ENCODE measurements around the gene GOLM1. TPM values are rescaled to one million over a fixed set of nuclear protein-coding genes. Genes with fewer than 3 reads are reported as not detected.

GOLM1 gene
- total and polyA plus RNA-seq, 9 donors = 17.5 to 76.7 (median 36.4) TPM

DNA sequence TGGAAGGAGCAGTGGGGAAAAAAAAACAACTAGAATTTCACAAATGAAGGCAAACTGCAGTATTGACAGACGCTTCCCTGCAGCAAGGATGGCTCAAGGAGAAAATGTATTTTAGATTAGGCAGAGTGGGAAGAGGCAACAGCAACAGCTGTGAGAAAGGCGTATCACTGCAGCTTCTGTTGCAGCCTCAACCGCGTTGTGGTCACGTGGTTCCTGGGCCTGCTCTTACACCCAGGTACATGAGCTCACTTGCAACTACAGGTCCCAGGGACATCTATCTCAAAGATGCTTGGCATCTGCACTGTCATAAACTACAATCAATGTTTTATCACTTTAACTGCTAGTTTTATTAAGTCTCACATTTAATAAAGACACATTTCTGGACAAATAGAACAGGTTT lies 36.0 kb upstream of the GOLM1 start:
- WGBS, 3 donors = 13 to 44% (median 21%) methylated on average over 5 of the region's 5 CpGs
- intact Hi-C loops (cut with DNase I) = no loop called here

DNA sequence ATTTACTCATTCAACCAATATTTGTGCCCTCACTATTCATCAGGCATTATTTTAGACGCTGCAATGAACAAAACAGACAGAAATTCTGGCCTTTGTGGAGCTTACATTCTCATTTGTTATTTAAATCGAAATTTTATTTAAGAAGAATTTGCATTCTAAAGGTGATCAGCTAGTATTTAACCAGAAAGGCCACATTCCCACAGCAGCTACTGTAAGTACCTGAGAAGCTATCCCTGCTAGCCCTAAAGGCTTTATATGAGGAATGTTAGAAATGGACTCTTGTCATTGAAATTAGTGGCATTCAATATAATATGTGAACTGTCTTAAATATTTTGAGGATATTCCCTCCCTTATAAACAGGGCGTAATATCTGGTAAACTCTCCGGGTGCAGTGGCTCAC lies 35.0 kb upstream of the GOLM1 start:
- Histone ChIP-seq H3K36me3 (no peaks in the 10 kb centered on the region), H3K4me3 (no peak overlapping the region), H3K4me1 (ENCODE audit: insufficient read depth) (no peaks in the 10 kb centered on the region), H3K9me3 (no peaks in the 10 kb centered on the region), H3K27me3 (no peaks in the 10 kb centered on the region), H3K27ac (no peak overlapping the region)
- TF ChIP-seq EP300 (IDR thresholded peaks at IDR 0.05) = no peak
- TF ChIP-seq CTCF (IDR thresholded peaks at IDR 0.05) = no peak
- no peak for TF ChIP-seq POLR2A (IDR thresholded peaks at IDR 0.05)
- no peak for DNase-seq
- WGBS, 3 donors = 72 to 95% (median 82%) methylated on average over 4 of the region's 4 CpGs
- intact Hi-C loops (cut with DNase I) = no loop called here

More for the DNA sequence above, 36.0 kb upstream of the GOLM1 start:
- no peak for TF ChIP-seq CTCF (IDR thresholded peaks at IDR 0.05)
- TF ChIP-seq POLR2A (IDR thresholded peaks at IDR 0.05) = no peak
- Histone ChIP-seq H3K27ac (no peak overlapping the region), H3K36me3 (no peaks in the 10 kb centered on the region), H3K4me3 (no peak overlapping the region), H3K4me1 (ENCODE audit: insufficient read depth) (no peaks in the 10 kb centered on the region), H3K9me3 (no peaks in the 10 kb centered on the region), H3K27me3 (no peaks in the 10 kb centered on the region)
- no peak for DNase-seq

GRCh38 chr9:86128235-86128822 lies 29.0 kb upstream of the GOLM1 start:
- Histone ChIP-seq H3K36me3 (no peaks in the 10 kb centered on the region), H3K27me3 (no peaks in the 10 kb centered on the region), H3K4me1 (ENCODE audit: insufficient read depth) (peaks cover 7% of the 10 kb centered on the region), H3K9me3 (no peaks in the 10 kb centered on the region), H3K27ac (no peak overlapping the region), H3K4me3 (no peak overlapping the region)
- intact Hi-C loops (cut with DNase I) = no loop called here
- 89 to 94% (median 94%) methylated on average over 4 of the region's 4 CpGs for WGBS, 3 donors
- TF ChIP-seq EP300 (IDR thresholded peaks at IDR 0.05) = no peak
- no peak for TF ChIP-seq CTCF (IDR thresholded peaks at IDR 0.05)
- TF ChIP-seq POLR2A (IDR thresholded peaks at IDR 0.05) = no peak
- no peak for DNase-seq

- no peak for TF ChIP-seq POLR2A (IDR thresholded peaks at IDR 0.05)
- Histone ChIP-seq H3K36me3 (no peaks in the 10 kb centered on the region), H3K27me3 (no peaks in the 10 kb centered on the region), H3K4me1 (ENCODE audit: insufficient read depth) (peaks cover 7% of the 10 kb centered on the region), H3K9me3 (no peaks in the 10 kb centered on the region), H3K4me3 (no peak overlapping the region), H3K27ac (no peak overlapping the region)
- intact Hi-C loops (cut with DNase I) = no loop called here
- 34 to 44% (median 39%) methylated on average over 11 of the region's 11 CpGs for WGBS, 3 donors
- DNase-seq = peak; percentile 21 to 48 (median 29)
These were observed 27.9 kb upstream of the GOLM1 start for GRCh38 chr9:86126998-86127972.

DNA sequence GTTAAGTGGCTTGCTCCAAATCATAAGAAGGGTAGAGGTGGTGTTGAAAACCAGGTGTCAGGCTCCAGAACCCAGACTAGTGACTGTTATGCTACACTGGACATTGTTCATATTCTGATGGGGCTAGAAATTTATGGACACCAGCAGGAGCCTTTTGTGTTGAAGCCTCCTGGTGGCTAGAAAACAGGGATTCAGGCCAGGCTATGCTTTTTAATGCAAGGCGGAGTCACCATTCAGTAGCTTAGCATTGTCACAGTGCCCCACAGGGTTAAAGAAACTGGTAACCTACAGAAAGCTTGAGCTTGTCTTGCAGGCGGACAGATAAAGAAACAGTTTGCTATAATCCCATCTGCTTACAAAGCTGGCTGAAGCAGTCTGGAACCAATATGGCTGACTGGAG lies 23.0 kb upstream of the GOLM1 start:
- DNase-seq = no peak
- intact Hi-C loops (cut with DNase I) = no loop called here
- no peaks in the 10 kb centered on the region for H3K36me3 ChIP-seq
- H3K4me1 ChIP-seq (ENCODE audit: insufficient read depth) = peaks cover 4% of the 10 kb centered on the region
- H3K27ac ChIP-seq = no peak overlapping the region
- no peaks in the 10 kb centered on the region for H3K9me3 ChIP-seq
- 93 to 97% (median 94%) methylated on average over 2 of the region's 2 CpGs for WGBS, 3 donors
- no peaks in the 10 kb centered on the region for H3K27me3 ChIP-seq
- H3K4me3 ChIP-seq = no peak overlapping the region
- no peak for TF ChIP-seq POLR2A (IDR thresholded peaks at IDR 0.05)
- TF ChIP-seq EP300 (IDR thresholded peaks at IDR 0.05) = no peak
- no peak for TF ChIP-seq CTCF (IDR thresholded peaks at IDR 0.05)
